ENCODE measurements around the gene SUPT20HL2. TPM values are rescaled to one million over a fixed set of nuclear protein-coding genes. Genes with fewer than 3 reads are reported as not detected.

Gene SUPT20HL2
- polyA plus RNA-seq, 1 of the 3 experiments (the other 2 are of a cell fraction) = not detected

DNA sequence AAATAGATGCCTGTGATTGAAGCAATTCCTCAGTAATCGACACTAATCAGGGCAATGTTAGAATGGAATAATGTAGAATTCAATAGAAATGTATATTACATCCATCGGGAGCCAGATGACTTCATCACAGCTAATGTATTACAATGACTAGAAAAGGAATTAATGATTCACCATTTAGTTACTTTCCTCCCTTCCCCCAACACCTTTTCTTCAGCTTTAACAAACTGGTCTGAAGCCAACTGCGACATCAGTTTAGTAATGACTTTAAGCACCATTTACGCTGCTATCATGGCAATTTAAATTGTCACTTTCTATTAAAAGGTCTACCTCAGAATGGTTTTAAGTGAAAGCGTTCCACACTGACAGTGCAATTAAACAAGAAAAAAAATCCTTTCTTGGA lies 45.1 kb downstream of the SUPT20HL2 start:
- H3K4me2 ChIP-seq = no peak overlapping the region
- H3K4me3 ChIP-seq (ENCODE audit: low read depth in 2 of 2, low read length in 1 of 2) = no peak overlapping the region
- peaks cover 21% of the 10 kb centered on the region; the same call in 1 of the 2 replicates for H3K27me3 ChIP-seq (ENCODE audit: insufficient read depth)
- TF ChIP-seq YY1 (IDR thresholded peaks at IDR 0.05; ENCODE audit: low read depth) = no peak
- TF ChIP-seq RFX5 (IDR thresholded peaks at IDR 0.05; ENCODE audit: low read length) = no peak
- no peak for TF ChIP-seq MEF2A (IDR thresholded peaks at IDR 0.05; ENCODE audit: borderline replicate concordance, low read depth)
- no peak for TF ChIP-seq SIN3A (IDR thresholded peaks at IDR 0.05; ENCODE audit: borderline replicate concordance, low read depth, low read length)
- no peak for TF ChIP-seq MXI1 (IDR thresholded peaks at IDR 0.05; ENCODE audit: low read depth, low read length)
- no peak for TF ChIP-seq NFIC (IDR thresholded peaks at IDR 0.05; ENCODE audit: borderline replicate concordance)
- no peak for TF ChIP-seq RCOR1 (IDR thresholded peaks at IDR 0.05; ENCODE audit: low read length)
- TF ChIP-seq TAF1 (IDR thresholded peaks at IDR 0.05; ENCODE audit: borderline replicate concordance, low read depth, low read length) = no peak
- no peak for TF ChIP-seq GATA2 (CRISPR knock-in tag; IDR thresholded peaks at IDR 0.05)
- no peak for TF ChIP-seq FOXJ3 (CRISPR knock-in tag; IDR thresholded peaks at IDR 0.05)
- TF ChIP-seq ELF1 (IDR thresholded peaks at IDR 0.05) = no peak
- no peak for TF ChIP-seq TCF12 (IDR thresholded peaks at IDR 0.05)
- no peak for TF ChIP-seq JUND (IDR thresholded peaks at IDR 0.05)
- TF ChIP-seq, protein P1, sequence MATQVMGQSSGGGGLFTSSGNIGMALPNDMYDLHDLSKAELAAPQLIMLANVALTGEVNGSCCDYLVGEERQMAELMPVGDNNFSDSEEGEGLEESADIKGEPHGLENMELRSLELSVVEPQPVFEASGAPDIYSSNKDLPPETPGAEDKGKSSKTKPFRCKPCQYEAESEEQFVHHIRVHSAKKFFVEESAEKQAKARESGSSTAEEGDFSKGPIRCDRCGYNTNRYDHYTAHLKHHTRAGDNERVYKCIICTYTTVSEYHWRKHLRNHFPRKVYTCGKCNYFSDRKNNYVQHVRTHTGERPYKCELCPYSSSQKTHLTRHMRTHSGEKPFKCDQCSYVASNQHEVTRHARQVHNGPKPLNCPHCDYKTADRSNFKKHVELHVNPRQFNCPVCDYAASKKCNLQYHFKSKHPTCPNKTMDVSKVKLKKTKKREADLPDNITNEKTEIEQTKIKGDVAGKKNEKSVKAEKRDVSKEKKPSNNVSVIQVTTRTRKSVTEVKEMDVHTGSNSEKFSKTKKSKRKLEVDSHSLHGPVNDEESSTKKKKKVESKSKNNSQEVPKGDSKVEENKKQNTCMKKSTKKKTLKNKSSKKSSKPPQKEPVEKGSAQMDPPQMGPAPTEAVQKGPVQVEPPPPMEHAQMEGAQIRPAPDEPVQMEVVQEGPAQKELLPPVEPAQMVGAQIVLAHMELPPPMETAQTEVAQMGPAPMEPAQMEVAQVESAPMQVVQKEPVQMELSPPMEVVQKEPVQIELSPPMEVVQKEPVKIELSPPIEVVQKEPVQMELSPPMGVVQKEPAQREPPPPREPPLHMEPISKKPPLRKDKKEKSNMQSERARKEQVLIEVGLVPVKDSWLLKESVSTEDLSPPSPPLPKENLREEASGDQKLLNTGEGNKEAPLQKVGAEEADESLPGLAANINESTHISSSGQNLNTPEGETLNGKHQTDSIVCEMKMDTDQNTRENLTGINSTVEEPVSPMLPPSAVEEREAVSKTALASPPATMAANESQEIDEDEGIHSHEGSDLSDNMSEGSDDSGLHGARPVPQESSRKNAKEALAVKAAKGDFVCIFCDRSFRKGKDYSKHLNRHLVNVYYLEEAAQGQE (IDR thresholded peaks at IDR 0.05; ENCODE audit: low read depth, low read length) = no peak
- TF ChIP-seq SMC3 (IDR thresholded peaks at IDR 0.05; ENCODE audit: low read depth, low read length) = no peak
- TF ChIP-seq EZH2phosphoT487 (IDR thresholded peaks at IDR 0.05; ENCODE audit: borderline replicate concordance, low read depth) = no peak
- TF ChIP-seq RXRA (IDR thresholded peaks at IDR 0.05; ENCODE audit: borderline replicate concordance, low read depth) = no peak
- no peak for TF ChIP-seq TEAD4 (IDR thresholded peaks at IDR 0.05; ENCODE audit: borderline replicate concordance, insufficient read depth)
- TF ChIP-seq, protein P2, sequence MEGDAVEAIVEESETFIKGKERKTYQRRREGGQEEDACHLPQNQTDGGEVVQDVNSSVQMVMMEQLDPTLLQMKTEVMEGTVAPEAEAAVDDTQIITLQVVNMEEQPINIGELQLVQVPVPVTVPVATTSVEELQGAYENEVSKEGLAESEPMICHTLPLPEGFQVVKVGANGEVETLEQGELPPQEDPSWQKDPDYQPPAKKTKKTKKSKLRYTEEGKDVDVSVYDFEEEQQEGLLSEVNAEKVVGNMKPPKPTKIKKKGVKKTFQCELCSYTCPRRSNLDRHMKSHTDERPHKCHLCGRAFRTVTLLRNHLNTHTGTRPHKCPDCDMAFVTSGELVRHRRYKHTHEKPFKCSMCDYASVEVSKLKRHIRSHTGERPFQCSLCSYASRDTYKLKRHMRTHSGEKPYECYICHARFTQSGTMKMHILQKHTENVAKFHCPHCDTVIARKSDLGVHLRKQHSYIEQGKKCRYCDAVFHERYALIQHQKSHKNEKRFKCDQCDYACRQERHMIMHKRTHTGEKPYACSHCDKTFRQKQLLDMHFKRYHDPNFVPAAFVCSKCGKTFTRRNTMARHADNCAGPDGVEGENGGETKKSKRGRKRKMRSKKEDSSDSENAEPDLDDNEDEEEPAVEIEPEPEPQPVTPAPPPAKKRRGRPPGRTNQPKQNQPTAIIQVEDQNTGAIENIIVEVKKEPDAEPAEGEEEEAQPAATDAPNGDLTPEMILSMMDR (IDR thresholded peaks at IDR 0.05) = no peak
- TF ChIP-seq, protein P3, sequence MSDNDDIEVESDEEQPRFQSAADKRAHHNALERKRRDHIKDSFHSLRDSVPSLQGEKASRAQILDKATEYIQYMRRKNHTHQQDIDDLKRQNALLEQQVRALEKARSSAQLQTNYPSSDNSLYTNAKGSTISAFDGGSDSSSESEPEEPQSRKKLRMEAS (IDR thresholded peaks at IDR 0.05; ENCODE audit: low read depth) = no peak
- H3K4me1 ChIP-seq (ENCODE audit: control insufficient read depth in 1 of 2, insufficient read depth in 2 of 2, low read depth in 1 of 2, low read length in 1 of 2) = no peaks in the 10 kb centered on the region
- H3K79me2 ChIP-seq (ENCODE audit: insufficient read depth) = no peaks in the 10 kb centered on the region
- WGBS (ENCODE audit: low lambda C conversion rate) = 56% methylated on average over 5 of the region's 5 CpGs
- POLR2A ChIA-PET = no interaction called here
- no peaks in the 10 kb centered on the region for H3K36me3 ChIP-seq (replicated peaks in 1 of 2; ENCODE audit: control insufficient read depth in 1 of 2, insufficient read depth in 2 of 2, low read length in 1 of 2)
- no peaks in the 10 kb centered on the region for H4K20me1 ChIP-seq (ENCODE audit: insufficient read depth)
- H3K27ac ChIP-seq (ENCODE audit: low read depth in 2 of 2, low read length in 1 of 2) = no peak overlapping the region
- DNase-seq = no peak
- no peaks in the 10 kb centered on the region for H3K9me3 ChIP-seq
- CTCF ChIA-PET = interaction anchor here (1.6 to 1.9 kb wide), 2 partner anchors 9 kb away, joined by 6 to 8 read pairs; no protein-coding TSS in a partner anchor
- no peaks in the 10 kb centered on the region for H3F3A ChIP-seq (replicated peaks; ENCODE audit: insufficient read depth)
- no peaks in the 10 kb centered on the region for H3K9me2 ChIP-seq
- no peak overlapping the region for H3K9ac ChIP-seq
- H2AFZ ChIP-seq (ENCODE audit: low read depth) = no peak overlapping the region

Data from SK-N-SH (cell line).